AG08395 (cell line): ENCODE results near the gene CRACDL.
"Not testable (repeated sequence)": the region's sequence is repeated elsewhere in the genome, so short reads cannot be mapped to it uniquely, and the experiment has no call there.

Experiments
- DNase-seq: peaks from one replicate; pipeline ENCODE4 v3.0.0; 2012; ENCODE audit warnings: mixed read lengths, low spot score

Gene CRACDL

GRCh38 chr2:98907966-98908905 is 27.8 kb downstream of the CRACDL start:
- DNase-seq = no peak

GRCh38 chr2:98907385-98907784 is 28.6 kb downstream of the CRACDL start:
- DNase-seq = no peak

- DNase-seq = no peak
These were observed 32.1 kb downstream of the CRACDL start for GRCh38 chr2:98903767-98904485.

- no peak for DNase-seq
These were observed 33.0 kb downstream of the CRACDL start for GRCh38 chr2:98903064-98903355.

- no peak for DNase-seq
These were observed 33.6 kb downstream of the CRACDL start for GRCh38 chr2:98902209-98903063.

- DNase-seq = no peak
These were observed 34.3 kb downstream of the CRACDL start for GRCh38 chr2:98901702-98902101.

- no peak for DNase-seq
These were observed 34.7 kb downstream of the CRACDL start for GRCh38 chr2:98901291-98901690.

GRCh38 chr2:98900721-98901120 is 35.3 kb downstream of the CRACDL start:
- DNase-seq = no peak

- not testable (repeated sequence) for DNase-seq
These were observed 36.3 kb downstream of the CRACDL start for GRCh38 chr2:98899703-98900078.

GRCh38 chr2:98899041-98899702 is 36.9 kb downstream of the CRACDL start:
- no peak for DNase-seq

GRCh38 chr2:98898423-98898841 is 37.6 kb downstream of the CRACDL start:
- DNase-seq = no peak

- no peak for DNase-seq
These were observed 38.3 kb downstream of the CRACDL start for GRCh38 chr2:98897746-98898145.

GRCh38 chr2:98896944-98897343 is 39.1 kb downstream of the CRACDL start:
- no peak for DNase-seq

- no peak for DNase-seq
These were observed 39.6 kb downstream of the CRACDL start for GRCh38 chr2:98896416-98896815.

- DNase-seq = no peak
These were observed 40.1 kb downstream of the CRACDL start for GRCh38 chr2:98895901-98896300.

GRCh38 chr2:98895221-98895620 is 40.8 kb downstream of the CRACDL start:
- DNase-seq = no peak

- no peak for DNase-seq
These were observed 41.6 kb downstream of the CRACDL start for GRCh38 chr2:98894331-98895000.

GRCh38 chr2:98893911-98894321 is 42.1 kb downstream of the CRACDL start:
- no peak for DNase-seq

- DNase-seq = no peak
These were observed 43.2 kb downstream of the CRACDL start for GRCh38 chr2:98892871-98893270.

GRCh38 chr2:98891591-98891990 is 44.4 kb downstream of the CRACDL start:
- DNase-seq = no peak

GRCh38 chr2:98886066-98886554 is 49.9 kb downstream of the CRACDL start:
- no peak for DNase-seq
